8988T (cell line): ENCODE results near the gene NTRK3.

Experiments
- DNase-seq: peaks from one replicate; pipeline ENCODE4 v3.0.0; 2011

The NTRK3 gene

DNA sequence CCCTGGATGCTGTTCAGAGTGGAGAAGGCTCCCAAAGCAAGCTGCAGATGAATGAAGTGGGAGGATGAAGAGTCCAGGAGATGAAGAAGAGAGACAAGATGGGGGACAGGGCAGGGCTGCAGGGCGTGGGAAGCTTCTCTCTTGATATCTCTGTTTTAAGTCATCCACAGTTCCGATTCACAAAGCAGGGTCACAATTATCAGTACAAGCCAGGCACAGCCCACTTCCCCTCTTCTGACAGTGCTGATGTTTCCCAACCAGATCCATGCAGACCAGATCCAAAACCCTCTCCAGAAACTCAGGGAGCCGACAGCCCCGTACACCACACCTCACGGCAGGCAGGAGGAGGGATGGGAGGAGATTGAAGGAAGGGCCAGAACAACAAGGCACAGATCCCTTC, 31.1 kb downstream of the NTRK3 start:
- DNase-seq = no peak

GRCh38 chr15:88223084-88223483, 33.5 kb downstream of the NTRK3 start:
- DNase-seq = no peak

- no peak for DNase-seq
Measured at GRCh38 chr15:88221836-88222235, 34.7 kb downstream of the NTRK3 start.

- no peak for DNase-seq
Measured at GRCh38 chr15:88220443-88221335, 35.9 kb downstream of the NTRK3 start.

- no peak for DNase-seq
Measured at GRCh38 chr15:88219623-88220022, 36.9 kb downstream of the NTRK3 start.

GRCh38 chr15:88218557-88219221, 37.9 kb downstream of the NTRK3 start:
- no peak for DNase-seq

- DNase-seq = no peak
Measured at GRCh38 chr15:88215066-88215648, 41.4 kb downstream of the NTRK3 start.

- DNase-seq = no peak
Measured at GRCh38 chr15:88209111-88209510, 47.4 kb downstream of the NTRK3 start.

GRCh38 chr15:88208396-88208795, 48.1 kb downstream of the NTRK3 start:
- no peak for DNase-seq

- no peak for DNase-seq
Measured at GRCh38 chr15:88207565-88207964, 49.0 kb downstream of the NTRK3 start.

DNA sequence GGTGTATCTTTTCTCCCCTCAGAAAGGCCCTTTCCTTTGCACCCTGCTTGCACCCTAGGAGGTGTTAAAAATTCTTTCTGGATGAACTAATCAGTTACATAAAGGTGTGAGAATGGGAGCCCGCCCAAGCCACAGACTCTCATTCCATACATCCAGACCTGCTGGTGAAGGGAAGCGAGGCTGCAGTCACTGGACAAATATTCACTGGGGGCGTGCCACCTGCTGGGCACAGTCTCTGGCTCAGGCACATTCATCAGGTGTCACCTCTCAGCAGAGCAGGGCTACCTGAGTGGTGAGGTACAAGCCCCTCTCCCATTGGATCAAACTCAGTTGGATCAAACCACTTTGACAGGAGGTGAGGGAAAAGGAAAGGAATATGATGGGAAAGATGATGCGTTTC, 52.0 kb downstream of the NTRK3 start:
- DNase-seq = no peak

- no peak for DNase-seq
Measured at GRCh38 chr15:88202231-88202630, 54.3 kb downstream of the NTRK3 start.

- no peak for DNase-seq
Measured at GRCh38 chr15:88201207-88201606, 55.3 kb downstream of the NTRK3 start.

GRCh38 chr15:88196961-88197360, 59.6 kb downstream of the NTRK3 start:
- no peak for DNase-seq

GRCh38 chr15:88194162-88194561, 62.4 kb downstream of the NTRK3 start:
- no peak for DNase-seq

GRCh38 chr15:88193415-88193814, 63.1 kb downstream of the NTRK3 start:
- no peak for DNase-seq

GRCh38 chr15:88191812-88192165, 64.8 kb downstream of the NTRK3 start:
- no peak for DNase-seq

DNA sequence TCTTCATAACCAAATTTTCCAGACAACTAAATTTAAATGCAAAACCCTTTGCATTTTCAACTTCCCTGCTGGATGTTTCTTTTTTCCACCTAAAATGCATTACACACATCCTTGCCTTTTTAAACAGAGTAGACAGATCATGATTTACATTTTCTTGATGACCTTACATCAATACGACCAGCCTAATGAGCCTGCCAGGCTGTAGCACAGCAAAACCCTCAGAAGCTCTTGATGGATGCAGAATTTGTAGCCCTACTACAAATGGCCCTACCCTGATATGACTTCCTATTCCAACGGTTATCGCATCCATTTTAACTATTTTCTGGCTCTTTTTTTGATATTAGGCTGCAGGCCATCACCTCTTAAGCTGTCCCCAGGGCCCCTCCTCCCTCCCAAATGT, 66.3 kb downstream of the NTRK3 start:
- no peak for DNase-seq

- DNase-seq = no peak
Measured at GRCh38 chr15:88188300-88188699, 68.2 kb downstream of the NTRK3 start.

- no peak for DNase-seq
Measured at GRCh38 chr15:88187195-88187594, 69.3 kb downstream of the NTRK3 start.

DNA sequence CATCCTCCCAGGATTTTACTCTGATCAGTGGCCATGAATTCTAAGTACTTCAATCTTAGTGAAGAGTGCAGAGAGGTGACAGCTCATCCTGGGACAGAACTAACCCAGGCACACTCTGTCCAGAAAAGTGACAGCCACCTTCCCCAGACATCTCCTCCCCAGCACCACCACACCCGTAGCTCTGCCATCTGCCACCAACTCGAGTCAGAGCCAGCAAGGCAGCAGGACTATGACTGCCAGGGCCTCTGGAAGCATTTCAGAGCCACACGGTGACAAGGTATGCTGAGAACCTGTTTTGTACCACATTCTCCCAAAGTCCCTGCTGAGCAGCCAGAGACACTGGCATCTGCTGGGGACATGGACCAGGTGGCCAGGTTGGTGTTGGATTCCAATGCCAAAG, 71.0 kb downstream of the NTRK3 start:
- DNase-seq = no peak

DNA sequence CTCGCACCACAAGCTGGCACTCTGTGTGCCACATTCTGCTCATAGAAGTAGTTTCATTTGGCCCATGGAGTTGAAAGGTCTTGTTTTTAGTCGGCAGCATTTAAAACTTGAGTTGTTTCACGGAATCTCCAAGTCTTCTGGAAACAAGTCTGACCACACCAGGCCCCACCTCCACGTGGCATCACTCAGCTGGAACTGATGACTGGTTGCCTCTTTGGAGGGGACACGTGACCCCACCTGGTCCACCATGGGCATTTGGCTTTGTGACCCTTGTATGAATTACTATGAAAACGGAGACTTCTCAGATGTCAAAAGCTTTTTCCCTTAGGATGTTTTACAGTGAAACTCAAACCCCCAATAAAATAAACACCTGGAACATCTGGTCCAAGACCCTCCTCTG, 74.9 kb downstream of the NTRK3 start:
- no peak for DNase-seq

GRCh38 chr15:88179562-88179961, 77.0 kb downstream of the NTRK3 start:
- no peak for DNase-seq

- no peak for DNase-seq
Measured at GRCh38 chr15:88178631-88179030, 77.9 kb downstream of the NTRK3 start.
